HepG2 (cell line): ENCODE results near the gene TMEM222. TPM values are rescaled to one million over a fixed set of nuclear protein-coding genes. Genes with fewer than 3 reads are reported as not detected.
A peak's percentile ranks its signal among the peaks of the same experiment; 100 is the strongest.

Experiments used
- ATAD3A ChIP-seq: sonication (generic); formaldehyde crosslinking; IDR thresholded peaks from 2 replicates; pipeline ENCODE4 v1.4.0; 2020; ENCODE audit warnings: missing genetic modification reagents
- CENPX ChIP-seq: sonication (generic); formaldehyde crosslinking; IDR thresholded peaks from 2 replicates; pipeline ENCODE4 v1.9.0; 2021; ENCODE audit warnings: mild to moderate bottlenecking, missing genetic modification reagents, moderate library complexity
- HOXA5 ChIP-seq: sonication (generic); formaldehyde crosslinking; IDR thresholded peaks from 2 replicates; pipeline ENCODE4 v1.4.0; 2020; ENCODE audit warnings: missing genetic modification reagents
- HOXD1 ChIP-seq: sonication (generic); formaldehyde crosslinking; IDR thresholded peaks from 2 replicates; pipeline ENCODE4 v1.5.0; 2020; ENCODE audit warnings: missing genetic modification reagents
- ISX ChIP-seq: sonication (generic); formaldehyde crosslinking; conservative IDR thresholded peaks from 2 replicates; pipeline ENCODE4 v1.5.0; 2020; ENCODE audit warnings: missing genetic modification reagents
- KDM3A ChIP-seq: IDR thresholded peaks from 2 replicates; pipeline ENCODE4 v1.6.1; 2018; ENCODE audit warnings: low read depth, missing compliant biosample characterization
- RARG ChIP-seq: sonication (generic); formaldehyde crosslinking; IDR thresholded peaks from 2 replicates; pipeline ENCODE4 v1.4.0; 2020; ENCODE audit warnings: low read depth, mild to moderate bottlenecking, missing genetic modification reagents
- ZBTB43 ChIP-seq: sonication (generic); formaldehyde crosslinking; conservative IDR thresholded peaks from 2 replicates; pipeline ENCODE4 v1.4.0; 2020; ENCODE audit warnings: missing genetic modification reagents
- ZNF263 ChIP-seq: sonication (generic); formaldehyde crosslinking; IDR thresholded peaks from 2 replicates; pipeline ENCODE4 v1.4.0; 2020; ENCODE audit warnings: missing genetic modification reagents
- ZNF282 ChIP-seq: fragments of 450-650 bp; IDR thresholded peaks from 2 replicates; pipeline ENCODE4 v1.6.1; 2018; ENCODE audit not compliant: partially characterized antibody
- ZNF337 ChIP-seq: sonication (generic); formaldehyde crosslinking; IDR thresholded peaks from 2 replicates; pipeline ENCODE4 v1.5.1; 2020; ENCODE audit warnings: missing genetic modification reagents, low read depth, mild to moderate bottlenecking, borderline replicate concordance
- ZNF367 ChIP-seq: sonication (generic); formaldehyde crosslinking; IDR thresholded peaks from 2 replicates; pipeline ENCODE4 v1.4.0; 2020; ENCODE audit warnings: missing genetic modification reagents, borderline replicate concordance
- ZNF616 ChIP-seq: sonication (generic); formaldehyde crosslinking; IDR thresholded peaks from 2 replicates; pipeline ENCODE4 v1.5.0; 2020; ENCODE audit warnings: low read depth, mild to moderate bottlenecking, missing genetic modification reagents
- polyA plus RNA-seq, 8 experiments: library from polyadenylated mRNA; depleted of rRNA in 3 of 8; stranded (reverse) in 7 of 8; unstranded in 1 of 8; fragments of >200 nt; fragmentation: Illumina TruSeq in 4 of 8; extraction: Trizol in 4 of 8; gene quantifications; 2 replicates each; pipeline versions ENCODE4 v1.2.1 to v1.2.3, GENCODE V29; 2011 to 2016; ENCODE audit warnings: low read depth in 4 of 8, missing spikeins in 1 of 8, mixed read lengths in 1 of 8; ENCODE audit not compliant: insufficient read depth in 1 of 8
- total RNA-seq, 5 experiments: library from RNA; depleted of rRNA; stranded (reverse); fragments of >200 nt; fragmentation: Illumina TruSeq; extraction: Trizol; gene quantifications; 2 replicates each; pipeline ENCODE4 v1.2.3, GENCODE V29; 2016; ENCODE audit warnings: low read depth in 1 of 5
- TF ChIP-seq, protein P1 (sequence below): IDR thresholded peaks from 2 replicates; pipeline ENCODE4 v1.6.1; 2016; ENCODE audit warnings: control low read depth
- TF ChIP-seq, protein P2 (sequence below): sonication (generic); formaldehyde crosslinking; IDR thresholded peaks from 2 replicates; pipeline ENCODE4 v1.4.0; 2020; ENCODE audit warnings: missing genetic modification reagents
- TF ChIP-seq, protein P3 (sequence below): sonication (generic); formaldehyde crosslinking; IDR thresholded peaks from 2 replicates; pipeline ENCODE4 v1.9.0; 2022; ENCODE audit warnings: missing genetic modification reagents, mild to moderate bottlenecking, borderline replicate concordance
- TF ChIP-seq, protein P4 (sequence below): sonication (generic); formaldehyde crosslinking; IDR thresholded peaks from 2 replicates; pipeline ENCODE4 v1.4.0; 2020; ENCODE audit warnings: low read depth, missing genetic modification reagents

TMEM222 gene
- total and polyA plus RNA-seq, 2 of the 13 experiments (the other 11 are each of a cell fraction or from before 2014, with no cell fraction given), result 22.7 to 29.6 TPM

DNA sequence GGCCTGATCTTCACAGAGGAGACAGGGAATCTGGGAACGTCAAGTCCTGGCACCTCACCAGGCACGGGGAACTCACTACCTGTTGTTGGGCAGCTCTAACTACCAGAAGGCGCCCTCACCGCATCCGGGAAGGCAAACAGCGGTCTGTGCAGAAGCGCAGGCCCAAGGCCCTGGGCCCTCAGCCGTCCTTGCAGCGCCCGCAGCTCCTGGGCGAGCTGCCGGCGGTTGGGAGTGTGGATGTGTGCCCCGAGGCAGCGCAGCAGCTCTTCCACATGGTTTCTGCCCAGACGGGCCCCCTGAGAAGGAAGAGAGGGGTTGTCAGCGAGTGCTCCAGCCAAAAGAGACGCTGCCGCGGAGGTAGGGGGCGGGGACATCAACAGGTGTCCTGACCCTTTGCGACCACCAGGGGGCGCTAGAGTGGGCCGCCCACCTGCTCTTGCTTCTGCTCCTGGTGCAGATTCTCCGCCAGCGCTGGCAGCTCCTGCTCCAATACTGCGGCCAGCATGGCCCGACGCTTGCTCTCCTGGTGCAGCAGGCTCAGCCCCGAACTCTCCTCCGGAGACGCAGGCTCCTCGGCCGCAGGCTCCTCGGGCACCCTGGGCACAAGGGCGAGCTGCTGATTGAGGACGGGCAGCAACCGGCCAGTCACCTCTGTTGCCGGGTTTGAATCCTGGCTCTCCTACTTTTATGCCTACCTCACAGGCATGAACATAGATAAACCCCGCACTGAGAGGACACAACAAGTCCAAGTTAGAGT, 35.5 kb downstream of the TMEM222 start (continued):
- TF ChIP-seq, protein P1, sequence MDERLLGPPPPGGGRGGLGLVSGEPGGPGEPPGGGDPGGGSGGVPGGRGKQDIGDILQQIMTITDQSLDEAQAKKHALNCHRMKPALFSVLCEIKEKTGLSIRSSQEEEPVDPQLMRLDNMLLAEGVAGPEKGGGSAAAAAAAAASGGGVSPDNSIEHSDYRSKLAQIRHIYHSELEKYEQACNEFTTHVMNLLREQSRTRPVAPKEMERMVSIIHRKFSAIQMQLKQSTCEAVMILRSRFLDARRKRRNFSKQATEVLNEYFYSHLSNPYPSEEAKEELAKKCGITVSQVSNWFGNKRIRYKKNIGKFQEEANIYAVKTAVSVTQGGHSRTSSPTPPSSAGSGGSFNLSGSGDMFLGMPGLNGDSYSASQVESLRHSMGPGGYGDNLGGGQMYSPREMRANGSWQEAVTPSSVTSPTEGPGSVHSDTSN (CRISPR knock-in tag), result no peak
- 0 out of 2 replicates have a peak, but pooled peaks have one; percentile 26 for TF ChIP-seq HOXD1 (CRISPR knock-in tag)
- no peak for TF ChIP-seq ZNF367
- 0 out of 2 replicates have a peak, but pooled peaks have one; percentile 56 for TF ChIP-seq KDM3A (CRISPR knock-in tag)
- no peak for TF ChIP-seq ZNF337 (CRISPR knock-in tag)
- TF ChIP-seq ZNF616, result no peak
- TF ChIP-seq ZNF282, result no peak
- TF ChIP-seq, protein P2, sequence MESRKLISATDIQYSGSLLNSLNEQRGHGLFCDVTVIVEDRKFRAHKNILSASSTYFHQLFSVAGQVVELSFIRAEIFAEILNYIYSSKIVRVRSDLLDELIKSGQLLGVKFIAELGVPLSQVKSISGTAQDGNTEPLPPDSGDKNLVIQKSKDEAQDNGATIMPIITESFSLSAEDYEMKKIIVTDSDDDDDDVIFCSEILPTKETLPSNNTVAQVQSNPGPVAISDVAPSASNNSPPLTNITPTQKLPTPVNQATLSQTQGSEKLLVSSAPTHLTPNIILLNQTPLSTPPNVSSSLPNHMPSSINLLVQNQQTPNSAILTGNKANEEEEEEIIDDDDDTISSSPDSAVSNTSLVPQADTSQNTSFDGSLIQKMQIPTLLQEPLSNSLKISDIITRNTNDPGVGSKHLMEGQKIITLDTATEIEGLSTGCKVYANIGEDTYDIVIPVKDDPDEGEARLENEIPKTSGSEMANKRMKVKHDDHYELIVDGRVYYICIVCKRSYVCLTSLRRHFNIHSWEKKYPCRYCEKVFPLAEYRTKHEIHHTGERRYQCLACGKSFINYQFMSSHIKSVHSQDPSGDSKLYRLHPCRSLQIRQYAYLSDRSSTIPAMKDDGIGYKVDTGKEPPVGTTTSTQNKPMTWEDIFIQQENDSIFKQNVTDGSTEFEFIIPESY (CRISPR knock-in tag), result peak; percentile 89
- 0 out of 2 replicates have a peak, but pooled peaks have one; percentile 20 for TF ChIP-seq ISX (CRISPR knock-in tag)
- no peak for TF ChIP-seq CENPX (CRISPR knock-in tag)
- TF ChIP-seq RARG (CRISPR knock-in tag), result no peak
- TF ChIP-seq, protein P3, sequence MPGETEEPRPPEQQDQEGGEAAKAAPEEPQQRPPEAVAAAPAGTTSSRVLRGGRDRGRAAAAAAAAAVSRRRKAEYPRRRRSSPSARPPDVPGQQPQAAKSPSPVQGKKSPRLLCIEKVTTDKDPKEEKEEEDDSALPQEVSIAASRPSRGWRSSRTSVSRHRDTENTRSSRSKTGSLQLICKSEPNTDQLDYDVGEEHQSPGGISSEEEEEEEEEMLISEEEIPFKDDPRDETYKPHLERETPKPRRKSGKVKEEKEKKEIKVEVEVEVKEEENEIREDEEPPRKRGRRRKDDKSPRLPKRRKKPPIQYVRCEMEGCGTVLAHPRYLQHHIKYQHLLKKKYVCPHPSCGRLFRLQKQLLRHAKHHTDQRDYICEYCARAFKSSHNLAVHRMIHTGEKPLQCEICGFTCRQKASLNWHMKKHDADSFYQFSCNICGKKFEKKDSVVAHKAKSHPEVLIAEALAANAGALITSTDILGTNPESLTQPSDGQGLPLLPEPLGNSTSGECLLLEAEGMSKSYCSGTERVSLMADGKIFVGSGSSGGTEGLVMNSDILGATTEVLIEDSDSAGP (CRISPR knock-in tag), result peak; percentile 49; the same call in 1 of the 2 replicates
- TF ChIP-seq, protein P4, sequence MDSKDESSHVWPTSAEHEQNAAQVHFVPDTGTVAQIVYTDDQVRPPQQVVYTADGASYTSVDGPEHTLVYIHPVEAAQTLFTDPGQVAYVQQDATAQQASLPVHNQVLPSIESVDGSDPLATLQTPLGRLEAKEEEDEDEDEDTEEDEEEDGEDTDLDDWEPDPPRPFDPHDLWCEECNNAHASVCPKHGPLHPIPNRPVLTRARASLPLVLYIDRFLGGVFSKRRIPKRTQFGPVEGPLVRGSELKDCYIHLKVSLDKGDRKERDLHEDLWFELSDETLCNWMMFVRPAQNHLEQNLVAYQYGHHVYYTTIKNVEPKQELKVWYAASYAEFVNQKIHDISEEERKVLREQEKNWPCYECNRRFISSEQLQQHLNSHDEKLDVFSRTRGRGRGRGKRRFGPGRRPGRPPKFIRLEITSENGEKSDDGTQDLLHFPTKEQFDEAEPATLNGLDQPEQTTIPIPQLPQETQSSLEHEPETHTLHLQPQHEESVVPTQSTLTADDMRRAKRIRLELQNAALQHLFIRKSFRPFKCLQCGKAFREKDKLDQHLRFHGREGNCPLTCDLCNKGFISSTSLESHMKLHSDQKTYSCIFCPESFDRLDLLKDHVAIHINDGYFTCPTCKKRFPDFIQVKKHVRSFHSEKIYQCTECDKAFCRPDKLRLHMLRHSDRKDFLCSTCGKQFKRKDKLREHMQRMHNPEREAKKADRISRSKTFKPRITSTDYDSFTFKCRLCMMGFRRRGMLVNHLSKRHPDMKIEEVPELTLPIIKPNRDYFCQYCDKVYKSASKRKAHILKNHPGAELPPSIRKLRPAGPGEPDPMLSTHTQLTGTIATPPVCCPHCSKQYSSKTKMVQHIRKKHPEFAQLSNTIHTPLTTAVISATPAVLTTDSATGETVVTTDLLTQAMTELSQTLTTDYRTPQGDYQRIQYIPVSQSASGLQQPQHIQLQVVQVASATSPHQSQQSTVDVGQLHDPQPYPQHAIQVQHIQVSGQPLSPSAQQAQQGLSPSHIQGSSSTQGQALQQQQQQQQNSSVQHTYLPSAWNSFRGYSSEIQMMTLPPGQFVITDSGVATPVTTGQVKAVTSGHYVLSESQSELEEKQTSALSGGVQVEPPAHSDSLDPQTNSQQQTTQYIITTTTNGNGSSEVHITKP (CRISPR knock-in tag), result no peak
- no peak for TF ChIP-seq ZBTB43 (CRISPR knock-in tag)
- TF ChIP-seq ATAD3A, result no peak
- 0 out of 2 replicates have a peak, but pooled peaks have one; percentile 45 for TF ChIP-seq HOXA5 (CRISPR knock-in tag)
- TF ChIP-seq ZNF263 (CRISPR knock-in tag), result no peak
